ENCODE data around the gene ABHD8. TPM values are rescaled to one million over a fixed set of nuclear protein-coding genes. Genes with fewer than 3 reads are reported as not detected.

Gene ABHD8
- total and polyA plus RNA-seq, 7 experiments from 2014 or later, result 7.0 to 12.4 (median 9.5) TPM

DNA sequence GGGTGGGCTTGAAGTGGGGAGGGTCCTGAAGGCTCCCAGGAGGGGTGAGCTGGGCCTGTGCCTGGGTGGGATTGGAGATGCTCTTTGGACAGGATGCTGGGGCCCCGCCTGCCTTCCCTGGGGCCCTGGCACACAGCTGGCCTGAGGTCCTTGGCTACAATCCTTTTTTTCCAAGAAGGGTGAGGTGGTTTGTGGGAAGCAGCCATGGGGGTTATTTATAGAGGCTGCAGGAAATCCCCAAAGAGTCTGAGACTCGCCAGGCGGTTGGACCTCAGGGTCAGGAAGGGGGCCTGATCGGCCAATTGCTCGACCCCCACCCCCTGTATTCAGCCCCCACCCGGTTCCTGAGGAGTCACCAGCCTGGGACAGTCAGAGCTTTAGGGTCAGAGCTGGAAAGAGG lies 44.1 kb upstream of the ABHD8 start:
- POLR2A ChIA-PET, result interaction anchor here (1.0 kb wide), 1 partner anchor 37 kb away, joined by 3 read pairs; no protein-coding TSS in a partner anchor

DNA sequence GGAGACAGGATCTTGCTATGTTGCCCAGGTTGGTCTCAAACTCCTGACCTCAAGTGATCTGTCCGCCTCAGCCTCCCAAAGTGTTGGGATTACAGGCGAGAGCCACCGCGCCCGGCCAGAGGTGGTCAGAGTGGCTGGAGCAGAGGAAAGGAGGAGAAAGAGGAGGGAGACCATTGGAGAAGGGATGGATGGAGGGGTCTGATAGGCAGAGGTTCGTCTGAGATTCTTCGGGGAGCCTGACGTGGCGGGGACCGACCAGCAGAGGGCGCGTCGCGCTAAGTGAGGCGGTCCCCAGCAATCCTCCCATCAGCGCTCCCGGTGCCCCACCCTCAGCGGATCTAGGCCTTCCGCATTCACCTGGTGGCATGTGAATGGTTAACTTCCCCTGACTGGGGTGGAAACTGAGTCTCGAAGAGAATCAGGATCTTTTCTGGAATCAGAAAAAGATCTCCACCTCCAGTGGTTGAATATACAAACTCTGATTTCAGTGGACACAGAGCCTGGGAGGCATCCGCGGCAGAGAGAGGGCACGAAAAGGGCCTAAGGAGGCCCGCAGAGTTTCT lies 43.0 kb upstream of the ABHD8 start:
- Histone ChIP-seq H3K4me3 (ENCODE audit: low read length) (no peak overlapping the region), H3K27me3 (ENCODE audit: control insufficient read depth in 2 of 2, insufficient read depth in 2 of 2, low read length in 2 of 2) (peaks cover 0 to 2% of the 10 kb centered on the region in 2 donors), H3K27ac (ENCODE audit: low read depth, low read length) (no peak overlapping the region), H3K4me1 (ENCODE audit: control insufficient read depth in 2 of 2, insufficient read depth in 2 of 2, low read length in 2 of 2) (peaks cover 0 to 5% of the 10 kb centered on the region in 2 donors), H3K36me3 (ENCODE audit: control insufficient read depth in 2 of 3, insufficient read depth in 3 of 3, low read length in 3 of 3) (peaks cover 0 to 6% (median 0%) of the 10 kb centered on the region in 3 experiments), H3K9me3 (ENCODE audit: control insufficient read depth in 2 of 3, low read length in 3 of 3) (no peaks in the 10 kb centered on the region)
- Mint-ChIP-seq H3K4me1 (peaks cover 0 to 15% (median 6%) of the 10 kb centered on the region in 7 donors), H3K36me3 (peaks cover 0 to 2% (median 0%) of the 10 kb centered on the region in 5 donors), H3K4me3 (no peak overlapping the region), H3K27ac (peak overlapping the region in 2 of 9 donors; percentile 13 to 46), H3K9me3 (peaks cover 0 to 1% (median 0%) of the 10 kb centered on the region in 11 donors), H3K27me3 (peaks cover 4 to 19% (median 7%) of the 10 kb centered on the region in 5 donors)
- ATAC-seq, result peak; percentile 98
- ChIA-PET POLR2A (interaction anchor here (0.6 kb wide), 1 partner anchor 223 kb away, joined by 4 read pairs; no protein-coding TSS in a partner anchor), CTCF (interaction anchor here (0.9 to 2.3 kb wide), 8 partner anchors 37 to 120 kb away, joined by 3 to 18 read pairs (median 5); partner anchors contain the start of gene DDA1)
- intact Hi-C loops (cut with micrococcal nuclease), result loop anchor here (1.0 to 2.0 kb wide), 6 partner anchors 12 to 120 kb away; partner anchors contain the start of gene ANO8 (in 1 of the 2)
- DNase-seq, result peak; percentile 46 to 85 (median 71)

More for the DNA sequence above, 44.1 kb upstream of the ABHD8 start:
- H3K27me3 ChIP-seq (ENCODE audit: control insufficient read depth in 2 of 2, insufficient read depth in 2 of 2, low read length in 2 of 2), result peaks cover 0 to 2% of the 10 kb centered on the region in 2 donors
- no peaks in the 10 kb centered on the region for H3K9me3 ChIP-seq (ENCODE audit: control insufficient read depth in 2 of 3, low read length in 3 of 3)
- DNase-seq (no peak), ATAC-seq (no peak)
- H3K4me1 Mint-ChIP-seq, result peaks cover 0 to 23% (median 6%) of the 10 kb centered on the region in 7 donors
- CTCF ChIA-PET, result interaction anchor here (0.7 to 1.6 kb wide), 4 partner anchors 24 to 117 kb away, joined by 3 to 5 read pairs (median 4); partner anchors contain the start of gene MVB12A
- peaks cover 0 to 1% (median 0%) of the 10 kb centered on the region in 11 donors for H3K9me3 Mint-ChIP-seq
- H3K4me1 ChIP-seq (ENCODE audit: control insufficient read depth in 2 of 2, insufficient read depth in 2 of 2, low read length in 2 of 2), result peaks cover 0 to 5% of the 10 kb centered on the region in 2 donors
- peaks cover 0 to 2% (median 0%) of the 10 kb centered on the region in 5 donors for H3K36me3 Mint-ChIP-seq
- intact Hi-C loops (cut with micrococcal nuclease), result loop anchor here in 1 of 2 donors (2.0 kb wide), 1 partner anchor 19 kb away; no protein-coding TSS in a partner anchor
- H3K36me3 ChIP-seq (ENCODE audit: control insufficient read depth in 2 of 3, insufficient read depth in 3 of 3, low read length in 3 of 3), result no peaks in the 10 kb centered on the region
- H3K27ac ChIP-seq (ENCODE audit: low read depth, low read length), result no peak overlapping the region
- peaks cover 4 to 20% (median 13%) of the 10 kb centered on the region in 5 donors for H3K27me3 Mint-ChIP-seq
- no peak overlapping the region for H3K27ac Mint-ChIP-seq
- H3K4me3 Mint-ChIP-seq, result no peak overlapping the region
- H3K4me3 ChIP-seq (ENCODE audit: low read length), result no peak overlapping the region

DNA sequence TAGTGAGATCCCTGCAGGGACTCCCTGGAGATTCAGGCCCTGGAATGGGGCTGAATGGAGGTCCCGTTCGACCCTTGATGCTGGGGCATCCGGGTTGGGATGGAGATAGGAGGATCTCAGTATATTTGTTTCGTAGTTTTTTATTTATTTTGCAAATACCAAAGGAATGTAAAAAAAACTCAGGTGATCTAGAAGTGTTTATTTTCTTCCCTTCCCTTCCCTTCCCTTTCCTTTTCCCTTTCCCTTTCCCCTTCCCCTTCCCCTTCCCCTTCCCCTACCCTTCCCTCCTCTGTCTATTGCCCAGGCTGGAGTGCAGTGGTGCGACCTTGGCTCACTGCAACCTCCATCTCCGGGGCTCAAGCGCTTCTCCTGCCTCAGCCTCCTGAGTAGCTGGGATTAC lies 38.6 kb upstream of the ABHD8 start:
- no peaks in the 10 kb centered on the region for H3K9me3 Mint-ChIP-seq
- H3K4me3 Mint-ChIP-seq, result no peak overlapping the region
- intact Hi-C loops (cut with micrococcal nuclease), result no loop called here
- no peak overlapping the region for H3K4me3 ChIP-seq (ENCODE audit: low read length)
- DNase-seq (no peak), ATAC-seq (no peak)
- peaks cover 6 to 27% (median 13%) of the 10 kb centered on the region in 7 donors for H3K4me1 Mint-ChIP-seq
- H3K36me3 ChIP-seq (ENCODE audit: control insufficient read depth in 2 of 3, insufficient read depth in 3 of 3, low read length in 3 of 3), result peaks cover 0 to 11% (median 0%) of the 10 kb centered on the region in 3 experiments
- no peak overlapping the region for H3K27ac ChIP-seq (ENCODE audit: low read depth, low read length)
- H3K36me3 Mint-ChIP-seq, result peaks cover 0 to 2% (median 0%) of the 10 kb centered on the region in 5 donors
- no peaks in the 10 kb centered on the region for H3K27me3 Mint-ChIP-seq
- ChIA-PET CTCF (interaction anchor here (0.7 to 1.4 kb wide), 3 partner anchors 10 to 43 kb away, joined by 4 to 5 read pairs (median 4); no protein-coding TSS in a partner anchor), POLR2A (no interaction called here)
- no peak overlapping the region for H3K27ac Mint-ChIP-seq
- no peaks in the 10 kb centered on the region for H3K9me3 ChIP-seq (ENCODE audit: control insufficient read depth in 2 of 3, low read length in 3 of 3)
- H3K4me1 ChIP-seq (ENCODE audit: control insufficient read depth in 2 of 2, insufficient read depth in 2 of 2, low read length in 2 of 2), result peaks cover 6 to 12% of the 10 kb centered on the region in 2 donors
- H3K27me3 ChIP-seq (ENCODE audit: control insufficient read depth in 2 of 2, insufficient read depth in 2 of 2, low read length in 2 of 2), result no peaks in the 10 kb centered on the region

DNA sequence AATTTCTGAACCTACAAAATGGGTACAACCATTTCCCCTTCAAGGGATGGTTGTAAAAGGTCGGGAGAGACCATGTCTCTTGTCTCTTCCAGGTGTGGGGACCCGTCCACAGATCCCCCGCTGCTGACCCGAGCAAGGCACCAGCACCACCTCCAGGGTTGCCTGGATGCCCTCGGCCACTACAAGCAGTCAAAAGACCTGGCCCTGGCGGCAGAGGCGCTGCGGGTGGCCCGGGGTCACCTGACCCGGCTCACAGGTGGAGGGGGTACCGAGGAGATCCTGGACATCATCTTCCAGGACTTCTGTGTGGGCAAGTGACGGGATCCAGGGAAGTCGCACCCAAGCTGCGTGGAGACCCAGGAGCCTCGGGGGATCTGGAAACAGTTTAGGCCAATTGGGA lies 38.2 kb upstream of the ABHD8 start:
- Histone ChIP-seq H3K36me3 (ENCODE audit: control insufficient read depth in 2 of 3, insufficient read depth in 3 of 3, low read length in 3 of 3) (peaks cover 0 to 11% (median 0%) of the 10 kb centered on the region in 3 experiments), H3K4me1 (ENCODE audit: control insufficient read depth in 2 of 2, insufficient read depth in 2 of 2, low read length in 2 of 2) (peaks cover 6 to 15% of the 10 kb centered on the region in 2 donors), H3K27ac (ENCODE audit: low read depth, low read length) (no peak overlapping the region), H3K27me3 (ENCODE audit: control insufficient read depth in 2 of 2, insufficient read depth in 2 of 2, low read length in 2 of 2) (no peaks in the 10 kb centered on the region), H3K9me3 (ENCODE audit: control insufficient read depth in 2 of 3, low read length in 3 of 3) (no peaks in the 10 kb centered on the region), H3K4me3 (ENCODE audit: low read length) (no peak overlapping the region)
- Mint-ChIP-seq H3K27ac (no peak overlapping the region), H3K27me3 (no peaks in the 10 kb centered on the region), H3K4me3 (no peak overlapping the region), H3K36me3 (peaks cover 0 to 2% (median 0%) of the 10 kb centered on the region in 5 donors), H3K4me1 (peaks cover 8 to 27% (median 12%) of the 10 kb centered on the region in 7 donors), H3K9me3 (no peaks in the 10 kb centered on the region)
- intact Hi-C loops (cut with micrococcal nuclease), result no loop called here
- ATAC-seq (no peak), DNase-seq (no peak)
- POLR2A ChIA-PET, result no interaction called here
- CTCF ChIA-PET, result interaction anchor here (1.4 kb wide), 1 partner anchor 9 kb away, joined by 5 read pairs; no protein-coding TSS in a partner anchor

DNA sequence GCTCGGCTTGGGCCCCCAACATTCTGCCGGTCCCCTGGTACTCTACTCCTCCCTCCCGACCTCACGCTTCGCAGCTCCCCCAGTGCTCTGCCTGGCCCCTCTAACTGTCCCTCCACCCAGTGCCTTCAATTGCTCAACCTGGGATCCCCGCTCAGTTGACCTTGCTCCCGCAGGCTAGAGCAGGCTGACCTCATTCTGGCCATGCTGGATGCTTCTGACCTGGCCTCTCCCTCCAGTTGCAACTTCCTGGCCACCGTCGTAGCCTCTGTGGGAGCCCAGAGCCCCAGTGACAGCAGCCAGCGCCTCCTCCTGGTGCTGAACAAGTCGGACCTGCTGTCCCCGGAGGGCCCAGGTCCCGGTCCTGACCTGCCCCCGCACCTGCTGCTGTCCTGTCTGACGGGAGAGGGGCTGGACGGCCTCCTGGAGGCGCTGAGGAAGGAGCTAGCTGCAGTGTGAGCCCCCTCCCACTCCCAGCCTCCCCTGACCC lies 37.7 kb upstream of the ABHD8 start:
- ChIA-PET CTCF (no interaction called here), POLR2A (no interaction called here)
- intact Hi-C loops (cut with micrococcal nuclease), result no loop called here
- H3K27me3 ChIP-seq (ENCODE audit: control insufficient read depth in 2 of 2, insufficient read depth in 2 of 2, low read length in 2 of 2), result no peaks in the 10 kb centered on the region
- Mint-ChIP-seq H3K4me1 (peaks cover 5 to 26% (median 8%) of the 10 kb centered on the region in 7 donors), H3K27ac (no peak overlapping the region), H3K36me3 (peaks cover 0 to 2% (median 0%) of the 10 kb centered on the region in 5 donors), H3K9me3 (no peaks in the 10 kb centered on the region), H3K4me3 (no peak overlapping the region), H3K27me3 (no peaks in the 10 kb centered on the region)
- DNase-seq (no peak), ATAC-seq (no peak)
- no peak overlapping the region for H3K4me3 ChIP-seq (ENCODE audit: low read length)
- peaks cover 0 to 11% (median 0%) of the 10 kb centered on the region in 3 experiments for H3K36me3 ChIP-seq (ENCODE audit: control insufficient read depth in 2 of 3, insufficient read depth in 3 of 3, low read length in 3 of 3)
- no peak overlapping the region for H3K27ac ChIP-seq (ENCODE audit: low read depth, low read length)
- no peaks in the 10 kb centered on the region for H3K9me3 ChIP-seq (ENCODE audit: control insufficient read depth in 2 of 3, low read length in 3 of 3)
- H3K4me1 ChIP-seq (ENCODE audit: control insufficient read depth in 2 of 2, insufficient read depth in 2 of 2, low read length in 2 of 2), result peaks cover 6 to 13% of the 10 kb centered on the region in 2 donors

DNA sequence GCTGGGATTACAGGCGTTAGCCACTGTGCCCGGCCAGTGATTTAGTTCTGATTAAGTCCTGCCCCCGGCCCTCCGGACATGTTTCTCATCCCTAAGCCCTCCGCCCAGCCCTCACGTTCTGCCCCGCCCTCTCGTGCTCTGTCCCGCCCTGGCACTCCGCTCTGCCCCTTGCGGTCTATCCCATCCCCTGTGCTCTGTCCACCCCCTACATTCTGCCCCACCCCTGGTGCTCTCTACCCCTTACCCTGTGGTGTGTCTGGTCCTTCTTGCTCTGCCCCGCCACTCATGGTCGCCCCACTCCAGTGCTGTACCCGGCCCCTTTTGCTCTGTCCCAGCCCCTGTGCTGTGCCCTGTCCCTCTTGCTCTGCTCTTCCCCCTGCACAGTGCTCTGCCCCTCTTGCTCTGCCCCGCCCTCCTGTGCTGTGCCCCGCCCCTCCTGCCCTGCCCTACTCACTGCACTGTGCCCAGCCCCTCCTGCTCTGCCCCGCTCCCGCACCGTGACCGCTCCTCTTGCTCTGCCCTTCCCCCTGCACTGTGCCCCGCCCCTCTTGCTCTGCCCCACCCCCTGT lies 37.2 kb upstream of the ABHD8 start:
- ChIA-PET CTCF (no interaction called here), POLR2A (no interaction called here)
- DNase-seq, result no peak
- no peaks in the 10 kb centered on the region for H3K9me3 ChIP-seq (ENCODE audit: control insufficient read depth in 2 of 3, low read length in 3 of 3)
- Mint-ChIP-seq H3K27ac (no peak overlapping the region), H3K36me3 (peaks cover 0 to 2% (median 0%) of the 10 kb centered on the region in 5 donors), H3K9me3 (no peaks in the 10 kb centered on the region), H3K4me1 (peaks cover 5 to 29% (median 10%) of the 10 kb centered on the region in 7 donors), H3K4me3 (peak overlapping the region in 2 of 10 donors; percentile 25 to 40), H3K27me3 (no peaks in the 10 kb centered on the region)
- H3K4me3 ChIP-seq (ENCODE audit: low read length), result no peak overlapping the region
- H3K27ac ChIP-seq (ENCODE audit: low read depth, low read length), result no peak overlapping the region
- peaks cover 0 to 11% (median 0%) of the 10 kb centered on the region in 3 experiments for H3K36me3 ChIP-seq (ENCODE audit: control insufficient read depth in 2 of 3, insufficient read depth in 3 of 3, low read length in 3 of 3)
- no peaks in the 10 kb centered on the region for H3K27me3 ChIP-seq (ENCODE audit: control insufficient read depth in 2 of 2, insufficient read depth in 2 of 2, low read length in 2 of 2)
- H3K4me1 ChIP-seq (ENCODE audit: control insufficient read depth in 2 of 2, insufficient read depth in 2 of 2, low read length in 2 of 2), result peaks cover 6 to 10% of the 10 kb centered on the region in 2 donors
- intact Hi-C loops (cut with micrococcal nuclease), result no loop called here
- ATAC-seq, result no peak

All from naive thymus-derived CD4-positive, alpha-beta T cell (primary cell).